CD4-positive, alpha-beta T cell treated with Interleukin-4 for 4 hours (primary cell): ENCODE measurements around the gene HIPK3.

ENCODE experiments used
- DNase-seq: peaks from one replicate; pipeline ENCODE4 v3.0.0-alpha.2; 2020

Gene HIPK3

GRCh38 chr11:33394431-33395109 lies 137.4 kb downstream of the HIPK3 start:
- DNase-seq: no peak

GRCh38 chr11:33396361-33396760 lies 139.2 kb downstream of the HIPK3 start:
- DNase-seq: no peak

- DNase-seq: no peak
These were observed 142.2 kb downstream of the HIPK3 start for GRCh38 chr11:33399421-33399820.

GRCh38 chr11:33402066-33402465 lies 144.9 kb downstream of the HIPK3 start:
- no peak for DNase-seq

- no peak for DNase-seq
These were observed 146.2 kb downstream of the HIPK3 start for GRCh38 chr11:33403344-33403743.

GRCh38 chr11:33405834-33406602 lies 148.8 kb downstream of the HIPK3 start:
- DNase-seq: no peak
